Frontal cortex (tissue), 4 donors: ENCODE measurements around the gene APOB. TPM values are rescaled to one million over a fixed set of nuclear protein-coding genes. Genes with fewer than 3 reads are reported as not detected.
A peak's percentile ranks its signal among the peaks of the same experiment; 100 is the strongest.

Experiments used
- DNase-seq, 2 donors: peaks; one replicate each; pipeline ENCODE4 v3.0.0; 2012; ENCODE audit warnings: low spot score in 2 of 2
- FAIRE-seq: peaks from 2 replicates; lab custom pipeline; 2012; peaks lifted over from hg19 to GRCh38; lab: Jason Lieb, UNC
- total RNA-seq: library from RNA; depleted of rRNA; stranded (reverse); fragments of >200 nt; gene quantifications from one replicate; pipeline ENCODE4 v1.2.3, GENCODE V29; 2014
- donor health status: control.
- donor health status: control.
- donor health status: control.

The APOB gene
- total RNA-seq, 1 donor from 2014 or later: 0.41 TPM

- FAIRE-seq (no peak), DNase-seq (no peak)
These were observed 3.5 kb upstream of the APOB start for GRCh38 chr2:21047141-21048009.

GRCh38 chr2:21046506-21046905, 2.6 kb upstream of the APOB start:
- FAIRE-seq (no peak), DNase-seq (no peak)

GRCh38 chr2:21044694-21045371, 960 bp upstream of the APOB start:
- no peak for FAIRE-seq

GRCh38 chr2:21042958-21043743, 722 bp downstream of the APOB start:
- DNase-seq: peak; percentile 63 to 70
- peak; percentile 52 for FAIRE-seq

More at GRCh38 chr2:21044694-21045371, 960 bp upstream of the APOB start:
- no peak for DNase-seq

- DNase-seq (no peak), FAIRE-seq (no peak)
These were observed 1.2 kb downstream of the APOB start for GRCh38 chr2:21042708-21042957.

- no peak for FAIRE-seq
- DNase-seq: no peak
These were observed 1.7 kb downstream of the APOB start for GRCh38 chr2:21041943-21042707.

GRCh38 chr2:21041462-21041861, 2.4 kb downstream of the APOB start:
- FAIRE-seq (no peak), DNase-seq (no peak)

- DNase-seq (no peak), FAIRE-seq (no peak)
These were observed 3.1 kb downstream of the APOB start for GRCh38 chr2:21040468-21041377.

GRCh38 chr2:21039979-21040467, 3.9 kb downstream of the APOB start:
- DNase-seq (no peak), FAIRE-seq (no peak)

- FAIRE-seq: no peak
These were observed 4.8 kb downstream of the APOB start for GRCh38 chr2:21039080-21039556.

GRCh38 chr2:21038403-21039073, 5.3 kb downstream of the APOB start:
- FAIRE-seq: no peak
- no peak for DNase-seq

More at GRCh38 chr2:21039080-21039556, 4.8 kb downstream of the APOB start:
- no peak for DNase-seq

- DNase-seq (no peak), FAIRE-seq (no peak)
These were observed 6.2 kb downstream of the APOB start for GRCh38 chr2:21037671-21038108.

- DNase-seq: no peak
These were observed 6.9 kb downstream of the APOB start for GRCh38 chr2:21036708-21037670.

GRCh38 chr2:21035974-21036707, 7.7 kb downstream of the APOB start:
- DNase-seq (no peak), FAIRE-seq (no peak)

More at GRCh38 chr2:21036708-21037670, 6.9 kb downstream of the APOB start:
- FAIRE-seq: no peak

- DNase-seq (no peak), FAIRE-seq (no peak)
These were observed 8.4 kb downstream of the APOB start for GRCh38 chr2:21035282-21035973.

- no peak for FAIRE-seq
- DNase-seq: no peak
These were observed 8.9 kb downstream of the APOB start for GRCh38 chr2:21034972-21035279.
